Testis (tissue), 3 donors: Measurements from ENCODE around the gene TFEB. TPM values are rescaled to one million over a fixed set of nuclear protein-coding genes. Genes with fewer than 3 reads are reported as not detected.

Experiments used
- DNase-seq: peaks from one replicate; pipeline ENCODE4 v3.0.0-alpha.2; 2019
- H3K27ac ChIP-seq, 2 donors: fragments of 200-600 bp; sonication (generic); one replicate each; pipeline ENCODE4 v1.5.1; 2019
- H3K27me3 ChIP-seq: fragments of 200-600 bp; sonication (generic); one replicate; pipeline ENCODE4 v1.5.1; 2019
- H3K36me3 ChIP-seq: fragments of 200-600 bp; sonication (generic); one replicate; pipeline ENCODE4 v1.5.1; 2017; ENCODE audit warnings: low read depth; ENCODE audit errors: missing control alignments
- H3K4me1 ChIP-seq: fragments of 200-600 bp; sonication (generic); one replicate; pipeline ENCODE4 v1.5.1; 2019
- H3K4me3 ChIP-seq, 2 donors: fragments of 200-600 bp; sonication (generic); one replicate each; pipeline ENCODE4 v1.5.1; 2017 to 2019
- H3K9me3 ChIP-seq: fragments of 200-600 bp; sonication (generic); one replicate; pipeline ENCODE4 v1.5.1; 2017
- POLR2A ChIP-seq: fragments of 450-650 bp; IDR thresholded peaks from one replicate; pipeline ENCODE4 v1.6.1; 2017; ENCODE audit warnings: antibody characterized with exemption, mild to moderate bottlenecking, moderate library complexity
- WGBS, 2 donors: methylation state at CpG; one replicate each; pipeline ENCODE4 v1.1.5; 2018; 5-methylcytosine and 5-hydroxymethylcytosine counted together
- intact Hi-C: fragments of 100-400 bp; cut with DNase I; formaldehyde crosslinking; loops from one replicate; pipeline ENCODE4 v1.15.1; 2023; ENCODE audit warnings: low total_unique reads
- polyA plus RNA-seq: library from polyadenylated mRNA; stranded (reverse); fragments of 350-450 nt; fragmentation: Illumina TruSeq; extraction: RNeasy Lipid Tissue Mini Kit (QIAGEN cat#74804); gene quantifications from one replicate; pipeline ENCODE4 v1.2.3, GENCODE V29; 2014; ENCODE audit warnings: low read depth, low replicate concordance; ENCODE audit not compliant: insufficient read depth
- total RNA-seq, 2 donors: library from RNA; depleted of rRNA; stranded (reverse); fragments of >200 nt; gene quantifications; one replicate each; pipeline ENCODE4 v1.2.3, GENCODE V29; 2016
- TF ChIP-seq, protein P1 (sequence below), 3 experiments: fragments of 450-650 bp in 2 of 3; fragments of 200-600 bp in 1 of 3; sonication (generic) in 1 of 3; IDR thresholded peaks; one replicate each; pipeline ENCODE4 v1.5.1; 2016 to 2019; ENCODE audit warnings: antibody characterized with exemption in 3 of 3, mild to moderate bottlenecking in 2 of 3, moderate library complexity in 1 of 3

TFEB gene
- total and polyA plus RNA-seq, 3 donors from 2014 or later, result 4.5 to 6.3 (median 5.2) TPM

DNA sequence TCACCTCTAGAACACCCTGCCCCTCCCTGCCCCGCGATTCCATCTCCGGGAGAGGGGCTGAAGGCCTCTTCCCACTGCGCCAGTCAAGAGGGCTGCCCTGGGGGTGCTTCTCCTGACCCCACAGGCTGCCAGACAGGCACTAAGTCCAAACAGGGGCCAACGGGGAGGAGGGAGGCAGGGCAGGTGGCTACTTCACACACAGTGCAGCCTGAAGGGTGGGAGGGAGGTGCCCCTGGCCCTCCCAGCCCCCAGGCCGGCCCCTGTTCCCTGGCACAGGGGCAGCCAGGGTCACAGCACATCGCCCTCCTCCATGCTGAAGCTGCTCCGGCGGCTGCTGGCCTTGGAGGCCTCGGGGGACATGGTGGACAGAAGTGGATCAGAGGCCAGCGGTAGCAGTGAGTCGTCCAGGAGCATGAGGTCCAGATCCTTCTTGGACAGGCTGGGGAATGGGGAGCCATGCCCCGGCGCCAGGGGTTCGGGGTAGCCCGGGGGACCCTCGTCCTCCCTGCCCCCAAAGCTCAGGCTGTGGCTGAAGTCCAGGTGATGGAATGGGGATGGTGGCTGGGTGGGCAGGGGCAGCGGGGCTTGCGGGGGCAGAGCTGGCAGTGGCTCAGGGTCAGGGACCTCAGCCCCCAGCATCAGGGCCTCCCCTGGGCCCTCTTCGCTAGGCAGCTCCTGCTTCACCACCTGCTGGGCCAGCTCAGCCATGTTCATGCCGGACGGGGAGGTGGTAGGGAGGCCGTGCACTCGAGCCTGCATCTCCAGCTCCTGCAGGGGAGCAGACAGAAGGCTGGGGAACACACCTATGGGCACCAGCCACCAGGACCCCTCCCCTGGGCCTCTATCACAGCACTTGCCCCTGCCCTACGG is 50.9 kb downstream of the TFEB start:
- intact Hi-C loops, result loop anchor here (5.0 to 10.0 kb wide), 2 partner anchors 82 to 220 kb away; no protein-coding TSS in a partner anchor
- TF ChIP-seq, protein P1, sequence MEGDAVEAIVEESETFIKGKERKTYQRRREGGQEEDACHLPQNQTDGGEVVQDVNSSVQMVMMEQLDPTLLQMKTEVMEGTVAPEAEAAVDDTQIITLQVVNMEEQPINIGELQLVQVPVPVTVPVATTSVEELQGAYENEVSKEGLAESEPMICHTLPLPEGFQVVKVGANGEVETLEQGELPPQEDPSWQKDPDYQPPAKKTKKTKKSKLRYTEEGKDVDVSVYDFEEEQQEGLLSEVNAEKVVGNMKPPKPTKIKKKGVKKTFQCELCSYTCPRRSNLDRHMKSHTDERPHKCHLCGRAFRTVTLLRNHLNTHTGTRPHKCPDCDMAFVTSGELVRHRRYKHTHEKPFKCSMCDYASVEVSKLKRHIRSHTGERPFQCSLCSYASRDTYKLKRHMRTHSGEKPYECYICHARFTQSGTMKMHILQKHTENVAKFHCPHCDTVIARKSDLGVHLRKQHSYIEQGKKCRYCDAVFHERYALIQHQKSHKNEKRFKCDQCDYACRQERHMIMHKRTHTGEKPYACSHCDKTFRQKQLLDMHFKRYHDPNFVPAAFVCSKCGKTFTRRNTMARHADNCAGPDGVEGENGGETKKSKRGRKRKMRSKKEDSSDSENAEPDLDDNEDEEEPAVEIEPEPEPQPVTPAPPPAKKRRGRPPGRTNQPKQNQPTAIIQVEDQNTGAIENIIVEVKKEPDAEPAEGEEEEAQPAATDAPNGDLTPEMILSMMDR (IDR thresholded peaks at IDR 0.05), result no peak
- no peak for TF ChIP-seq POLR2A
- Histone ChIP-seq H3K4me1 (peaks cover 17% of the 10 kb centered on the region), H3K27ac (no peak overlapping the region), H3K36me3 (no peaks in the 10 kb centered on the region), H3K4me3 (no peak overlapping the region), H3K9me3 (no peaks in the 10 kb centered on the region), H3K27me3 (no peaks in the 10 kb centered on the region)
- WGBS, 2 donors, result 77 to 81% methylated on average over 10 to 25 of the region's 25 CpGs
- no peak for DNase-seq

DNA sequence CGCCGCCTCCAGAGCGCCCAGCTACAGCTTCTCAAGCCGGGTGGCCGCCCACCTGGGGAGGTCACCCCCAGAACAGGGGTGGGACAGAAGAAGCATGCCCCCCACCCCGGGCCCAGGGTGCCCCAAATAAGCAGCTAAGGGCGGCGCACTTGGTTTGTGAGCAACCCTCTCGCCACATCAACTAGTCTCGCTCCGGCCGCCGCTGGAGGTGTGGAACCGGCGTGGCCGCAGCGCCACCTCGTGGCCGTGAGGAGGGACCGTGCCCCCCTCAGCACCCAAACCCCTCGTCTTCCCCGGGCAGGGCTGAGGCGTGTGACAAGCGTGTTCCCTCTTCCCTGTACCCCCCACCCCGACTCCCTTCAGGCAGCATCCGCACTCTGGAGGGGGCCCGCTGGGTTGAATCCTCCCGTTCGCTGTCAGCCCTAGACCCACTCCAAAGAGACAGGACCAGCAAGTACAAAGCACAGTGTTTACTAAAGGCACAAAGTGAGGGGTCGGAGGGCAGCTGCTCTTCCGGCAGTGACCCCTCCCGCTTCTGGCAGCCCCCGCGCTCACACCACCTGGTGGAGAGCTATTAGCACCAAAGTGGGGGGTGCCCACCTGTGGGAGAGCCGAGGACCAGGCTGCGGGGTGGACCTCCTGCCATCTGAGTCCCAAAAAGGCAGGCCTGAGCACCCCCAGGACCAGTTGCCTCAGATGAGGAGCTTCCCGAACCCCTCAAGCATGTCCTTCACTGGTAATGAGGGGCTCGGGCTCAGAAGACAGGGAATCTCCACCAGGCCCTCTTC is 51.7 kb downstream of the TFEB start:
- H3K9me3 ChIP-seq, result no peaks in the 10 kb centered on the region
- peak overlapping the region; percentile 88 to 95 for H3K27ac ChIP-seq
- no peaks in the 10 kb centered on the region for H3K36me3 ChIP-seq
- peak; percentile 90 for DNase-seq
- 13% methylated on average over 33 to 38 of the region's 38 CpGs for WGBS, 2 donors
- H3K27me3 ChIP-seq, result no peaks in the 10 kb centered on the region
- intact Hi-C loops, result loop anchor here (5.0 to 10.0 kb wide), 2 partner anchors 81 to 219 kb away; no protein-coding TSS in a partner anchor
- peaks cover 17% of the 10 kb centered on the region for H3K4me1 ChIP-seq
- peak overlapping the region; percentile 58 to 73 for H3K4me3 ChIP-seq
- TF ChIP-seq, protein P1 (IDR thresholded peaks at IDR 0.05), result peak; percentile 84 to 94 (median 88)
- no peak for TF ChIP-seq POLR2A

DNA sequence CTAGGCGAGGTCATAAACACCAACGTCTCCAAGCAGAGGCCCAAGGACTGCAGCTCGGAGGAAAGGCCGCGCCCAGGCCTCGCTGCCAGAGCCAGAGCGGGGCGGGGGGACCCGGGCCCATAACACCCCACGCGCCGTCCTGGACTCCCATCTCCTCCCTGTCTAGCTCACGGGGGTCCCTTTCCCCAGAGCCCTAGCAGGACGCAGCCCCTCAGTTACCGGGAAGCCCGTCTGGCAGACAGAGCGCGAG is 52.2 kb downstream of the TFEB start:
- TF ChIP-seq, protein P1 (IDR thresholded peaks at IDR 0.05), result no peak
- TF ChIP-seq POLR2A, result no peak
- Histone ChIP-seq H3K4me3 (peak overlapping the region; percentile 58 to 73), H3K27ac (peak overlapping the region; percentile 88 to 95), H3K9me3 (no peaks in the 10 kb centered on the region), H3K4me1 (peaks cover 17% of the 10 kb centered on the region), H3K27me3 (no peaks in the 10 kb centered on the region), H3K36me3 (no peaks in the 10 kb centered on the region)
- DNase-seq, result no peak
- intact Hi-C loops, result loop anchor here (5.0 to 10.0 kb wide), 2 partner anchors 81 to 218 kb away; no protein-coding TSS in a partner anchor
- WGBS, 2 donors, result 0 to 5% methylated on average over 8 to 18 of the region's 18 CpGs

DNA sequence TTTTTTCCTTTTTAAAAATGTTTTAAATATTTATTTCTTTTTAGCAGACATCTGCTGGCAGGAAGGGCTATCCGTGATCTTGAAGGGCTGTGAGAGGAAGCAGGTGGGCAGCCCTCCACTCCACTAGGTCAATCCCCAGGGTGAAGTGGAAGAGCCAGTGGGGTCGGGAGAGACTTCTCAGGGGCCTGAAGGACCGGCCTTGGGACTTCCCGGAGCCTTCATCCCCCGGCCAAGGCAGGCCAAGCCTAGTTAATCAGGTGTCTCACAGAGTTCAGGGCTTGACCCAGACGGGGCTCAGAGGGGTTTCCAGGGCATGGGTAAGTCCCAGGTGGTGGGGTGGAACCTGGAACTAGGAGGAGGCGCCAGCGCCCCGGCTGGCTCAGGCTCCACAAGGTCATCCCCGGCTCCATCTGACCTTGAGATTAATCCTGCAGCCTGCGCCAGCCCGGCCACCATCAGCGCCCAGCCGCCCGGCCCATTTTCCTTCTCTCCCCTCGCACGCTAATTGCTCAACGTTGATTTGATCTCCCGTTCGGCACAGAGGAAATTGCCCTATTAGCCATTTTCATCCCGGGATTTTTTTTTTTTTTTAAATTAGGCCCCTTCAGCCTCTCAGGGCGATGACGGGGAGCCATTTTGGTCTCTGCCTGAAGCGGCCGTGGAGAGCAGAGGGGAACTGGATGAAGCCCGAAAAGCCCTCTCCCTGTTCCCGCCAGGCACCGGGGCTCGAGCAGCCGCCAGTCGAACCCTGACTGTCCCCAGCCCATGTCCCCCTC is 52.7 kb downstream of the TFEB start:
- Histone ChIP-seq H3K4me3 (peak overlapping the region; percentile 58 to 73), H3K36me3 (no peaks in the 10 kb centered on the region), H3K9me3 (no peaks in the 10 kb centered on the region), H3K4me1 (peaks cover 17% of the 10 kb centered on the region), H3K27me3 (no peaks in the 10 kb centered on the region), H3K27ac (peak overlapping the region; percentile 88 to 95)
- intact Hi-C loops, result loop anchor here (5.0 to 10.0 kb wide), 2 partner anchors 80 to 218 kb away; no protein-coding TSS in a partner anchor
- peak; percentile 49 for DNase-seq
- 10 to 14% methylated on average over 19 to 31 of the region's 31 CpGs for WGBS, 2 donors
- no peak for TF ChIP-seq POLR2A
- TF ChIP-seq, protein P1 (IDR thresholded peaks at IDR 0.05), result no peak
